ENCODE measurements around the gene HS3ST5. TPM values are rescaled to one million over a fixed set of nuclear protein-coding genes. Genes with fewer than 3 reads are reported as not detected.

The HS3ST5 gene
- total and polyA plus RNA-seq, 2 experiments from 2014 or later: 2.4 to 4.1 TPM

DNA sequence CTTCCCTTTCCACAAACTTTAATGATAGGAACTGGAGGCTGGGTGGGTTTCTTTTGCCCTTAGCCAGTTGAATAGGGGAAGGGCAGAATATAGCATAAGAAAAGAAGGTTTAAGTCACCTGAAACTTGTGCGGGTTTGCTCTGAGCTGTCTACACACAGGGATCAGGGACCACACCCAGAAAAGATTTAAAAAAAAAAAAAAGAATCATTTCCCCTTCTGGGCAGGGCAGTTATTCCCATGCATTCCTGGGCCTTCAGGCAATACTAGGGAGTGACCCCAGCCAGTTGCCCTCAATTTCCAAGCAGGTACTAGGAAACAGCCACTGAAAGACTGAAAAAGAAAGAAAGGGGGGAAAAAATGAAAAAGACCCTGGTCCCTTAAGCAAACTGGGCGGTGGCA, 332.3 kb downstream of the HS3ST5 start:
- TF ChIP-seq CTCF (IDR thresholded peaks at IDR 0.05; ENCODE audit: low read depth, low read length): no peak
- no peaks in the 10 kb centered on the region for H3K9me3 ChIP-seq (ENCODE audit: low read depth)
- H3K36me3 ChIP-seq: no peaks in the 10 kb centered on the region
- no peaks in the 10 kb centered on the region for H3K27me3 ChIP-seq
- peaks cover 29% of the 10 kb centered on the region for H3K4me1 ChIP-seq (ENCODE audit: low read depth)
- no peak for DNase-seq (ENCODE audit: low read depth in 1 of 2, low spot score in 1 of 2)
- peak overlapping the region; percentile 91 for H3K27ac ChIP-seq
- H3K4me3 ChIP-seq: no peak overlapping the region

DNA sequence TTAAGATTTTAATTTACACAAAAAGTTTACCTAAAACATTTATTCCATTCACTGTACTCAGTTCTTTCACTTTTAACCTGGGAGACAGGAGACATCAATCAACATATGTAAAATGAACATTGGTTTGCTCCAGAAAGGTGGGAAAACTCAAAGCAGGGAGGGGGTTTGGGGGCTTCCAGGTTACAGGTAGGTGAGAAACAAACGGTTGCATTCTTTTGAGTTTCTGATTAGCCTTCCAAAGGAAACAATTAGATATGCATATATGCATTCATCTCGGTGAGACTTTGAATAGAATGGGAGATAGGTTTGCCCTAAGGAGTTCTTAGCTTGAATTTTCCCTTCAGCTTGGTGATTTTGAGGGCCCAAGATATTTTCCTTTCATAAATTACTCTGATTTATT, 333.6 kb downstream of the HS3ST5 start:
- peaks cover 29% of the 10 kb centered on the region for H3K4me1 ChIP-seq (ENCODE audit: low read depth)
- no peak for TF ChIP-seq CTCF (IDR thresholded peaks at IDR 0.05; ENCODE audit: low read depth, low read length)
- no peaks in the 10 kb centered on the region for H3K27me3 ChIP-seq
- no peak overlapping the region for H3K4me3 ChIP-seq
- H3K27ac ChIP-seq: peak overlapping the region; percentile 91
- no peaks in the 10 kb centered on the region for H3K9me3 ChIP-seq (ENCODE audit: low read depth)
- no peak for DNase-seq (ENCODE audit: low read depth in 1 of 2, low spot score in 1 of 2)
- H3K36me3 ChIP-seq: no peaks in the 10 kb centered on the region

- Histone ChIP-seq H3K9me3 (ENCODE audit: low read depth) (no peaks in the 10 kb centered on the region), H3K27ac (no peak overlapping the region), H3K4me3 (no peak overlapping the region)
Measured at GRCh38 chr6:114008331-114008730, 334.5 kb downstream of the HS3ST5 start.

GRCh38 chr6:114007516-114007915, 335.3 kb downstream of the HS3ST5 start:
- Histone ChIP-seq H3K27ac (no peak overlapping the region), H3K9me3 (ENCODE audit: low read depth) (no peaks in the 10 kb centered on the region), H3K4me3 (no peak overlapping the region), H3K27me3 (no peaks in the 10 kb centered on the region), H3K4me1 (ENCODE audit: low read depth) (peaks cover 29% of the 10 kb centered on the region), H3K36me3 (no peaks in the 10 kb centered on the region)
- no peak for TF ChIP-seq CTCF (IDR thresholded peaks at IDR 0.05; ENCODE audit: low read depth, low read length)
- no peak for DNase-seq (ENCODE audit: low read depth in 1 of 2, low spot score in 1 of 2)

More at GRCh38 chr6:114008331-114008730, 334.5 kb downstream of the HS3ST5 start:
- no peak for DNase-seq (ENCODE audit: low read depth in 1 of 2, low spot score in 1 of 2)
- Histone ChIP-seq H3K36me3 (no peaks in the 10 kb centered on the region), H3K27me3 (no peaks in the 10 kb centered on the region), H3K4me1 (ENCODE audit: low read depth) (peaks cover 29% of the 10 kb centered on the region)
- no peak for TF ChIP-seq CTCF (IDR thresholded peaks at IDR 0.05; ENCODE audit: low read depth, low read length)

All from cardiac muscle cell (in vitro differentiated cells and primary cell).